ENCODE measurements around the gene VGF.

Gene VGF

GRCh38 chr7:101210143-101210542, 44.8 kb upstream of the VGF start:
- Histone ChIP-seq H3K27ac (ENCODE audit: extremely low read depth, low read depth, low read length) (no peak overlapping the region), H3K4me1 (ENCODE audit: control insufficient read depth, insufficient read depth, low read length) (0 out of 2 replicates have a peak, but pooled peaks cover 3% of the 10 kb centered on the region), H3K4me3 (ENCODE audit: low read depth, low read length) (no peak overlapping the region), H3K9me3 (ENCODE audit: control insufficient read depth, insufficient read depth, low read depth, low read length) (no peaks in the 10 kb centered on the region), H3K36me3 (ENCODE audit: control insufficient read depth in 2 of 2, insufficient read depth in 1 of 2, low read length in 2 of 2) (peaks cover 3 to 34% of the 10 kb centered on the region in 2 experiments; a peak in 2 of 3 replicates)
- CTCF ChIA-PET: interaction anchor here (1.0 kb wide), 1 partner anchor 17 kb away, joined by 3 read pairs; no protein-coding TSS in a partner anchor
- TF ChIP-seq GLIS2 (tag by site-specific recombination; IDR thresholded peaks at IDR 0.05) (0 out of 2 replicates have a peak, but pooled peaks have one; percentile 29), ZNF501 (tag by site-specific recombination; IDR thresholded peaks at IDR 0.05) (no peak), ZNF837 (tag by site-specific recombination; IDR thresholded peaks at IDR 0.05) (no peak), ZNF366 (tag by site-specific recombination; conservative IDR thresholded peaks at IDR 0.05) (no peak), SETDB1 (IDR thresholded peaks at IDR 0.05; ENCODE audit: insufficient read length, low read length) (no peak), SCRT1 (tag by site-specific recombination; IDR thresholded peaks at IDR 0.05; ENCODE audit: borderline replicate concordance) (no peak)
- POLR2A ChIA-PET: no interaction called here

- no peak for TF ChIP-seq ZNF830 (tag by site-specific recombination; IDR thresholded peaks at IDR 0.05; ENCODE audit: low read depth)
- TF ChIP-seq ZNF600 (tag by site-specific recombination; IDR thresholded peaks at IDR 0.05): peak; percentile 69
- ChIA-PET POLR2A (interaction anchor here (0.6 to 1.3 kb wide), 2 partner anchors 9 to 62 kb away, joined by 5 to 10 read pairs; partner anchors contain the start of genes PLOD3 and ZNHIT1), CTCF (interaction anchor here (1.0 to 1.1 kb wide), 2 partner anchors 9 to 16 kb away, joined by 3 to 4 read pairs; partner anchors contain the start of genes PLOD3 and ZNHIT1)
- H3K4me3 ChIP-seq (ENCODE audit: low read depth, low read length): no peak overlapping the region
- no peaks in the 10 kb centered on the region for H3K4me1 ChIP-seq (ENCODE audit: control insufficient read depth, insufficient read depth, low read length)
- no peaks in the 10 kb centered on the region for H3K9me3 ChIP-seq (ENCODE audit: control insufficient read depth, insufficient read depth, low read depth, low read length)
- H3K27ac ChIP-seq (ENCODE audit: extremely low read depth, low read depth, low read length): no peak overlapping the region
- H3K36me3 ChIP-seq (ENCODE audit: control insufficient read depth in 2 of 2, insufficient read depth in 1 of 2, low read length in 2 of 2): peaks cover 0 to 30% of the 10 kb centered on the region in 2 experiments; a peak in 2 of 3 replicates
These were observed 43.4 kb upstream of the VGF start for GRCh38 chr7:101208794-101209193.

GRCh38 chr7:101207459-101207858, 42.1 kb upstream of the VGF start:
- TF ChIP-seq GLI2 (tag by site-specific recombination; IDR thresholded peaks at IDR 0.05; ENCODE audit: borderline replicate concordance, low read depth) (no peak), ZNF580 (tag by site-specific recombination; IDR thresholded peaks at IDR 0.05) (no peak), ZNF335 (tag by site-specific recombination; conservative IDR thresholded peaks at IDR 0.05) (no peak), ZNF777 (tag by site-specific recombination; IDR thresholded peaks at IDR 0.05; ENCODE audit: borderline replicate concordance) (no peak), ZSCAN5A (tag by site-specific recombination; IDR thresholded peaks at IDR 0.05) (no peak), ZNF157 (tag by site-specific recombination; IDR thresholded peaks at IDR 0.05) (no peak), ZNF621 (tag by site-specific recombination; IDR thresholded peaks at IDR 0.05) (no peak), MZF1 (tag by site-specific recombination; IDR thresholded peaks at IDR 0.05; ENCODE audit: borderline replicate concordance) (no peak), ZSCAN30 (tag by site-specific recombination; IDR thresholded peaks at IDR 0.05) (no peak), ZNF561 (tag by site-specific recombination; IDR thresholded peaks at IDR 0.05; ENCODE audit: borderline replicate concordance) (no peak), ZXDB (tag by site-specific recombination; IDR thresholded peaks at IDR 0.05) (no peak), ZNF837 (tag by site-specific recombination; IDR thresholded peaks at IDR 0.05) (no peak), YY1 (tag by site-specific recombination; IDR thresholded peaks at IDR 0.05) (no peak), ZBTB6 (tag by site-specific recombination; IDR thresholded peaks at IDR 0.05) (no peak)
- ChIA-PET POLR2A (interaction anchor here (0.5 kb wide), 1 partner anchor 21 kb away, joined by 3 read pairs; no protein-coding TSS in a partner anchor), CTCF (no interaction called here)
- peaks cover 0 to 30% of the 10 kb centered on the region in 2 experiments; a peak in 2 of 3 replicates for H3K36me3 ChIP-seq (ENCODE audit: control insufficient read depth in 2 of 2, insufficient read depth in 1 of 2, low read length in 2 of 2)
- H3K9me3 ChIP-seq (ENCODE audit: control insufficient read depth, insufficient read depth, low read depth, low read length): no peaks in the 10 kb centered on the region
- H3K27ac ChIP-seq (ENCODE audit: extremely low read depth, low read depth, low read length): no peak overlapping the region
- H3K4me1 ChIP-seq (ENCODE audit: control insufficient read depth, insufficient read depth, low read length): no peaks in the 10 kb centered on the region
- H3K4me3 ChIP-seq (ENCODE audit: low read depth, low read length): no peak overlapping the region

Measured in HEK293 (cell line).